OCI-LY1 (cell line): ENCODE results near the gene CRYAA.

Experiments
- H2AFZ ChIP-seq: fragments of 200-600 bp; sonication (generic), shearing (Covaris generic); 2 replicates; pipeline ENCODE4 v1.6.0; 2014; ENCODE audit warnings: antibody characterized with exemption, mild to moderate bottlenecking, low read length
- H3F3A ChIP-seq: fragments of 200-600 bp; sonication (generic), shearing (Covaris generic); 2 replicates; pipeline ENCODE4 v1.6.0; 2014; ENCODE audit warnings: mild to moderate bottlenecking, antibody characterized with exemption, low read length, moderate library complexity; ENCODE audit not compliant: insufficient read depth
- H3K27ac ChIP-seq: fragments of 200-600 bp; sonication (generic); 2 replicates; pipeline ENCODE4 v1.5.1; 2014; ENCODE audit warnings: low read length, mixed run types, mild to moderate bottlenecking, low read depth; ENCODE audit not compliant: poor library complexity, severe bottlenecking
- H3K27me3 ChIP-seq: fragments of 200-600 bp; sonication (generic); 2 replicates; pipeline ENCODE4 v1.6.0; 2014; ENCODE audit warnings: antibody characterized with exemption, mild to moderate bottlenecking, low read length, moderate library complexity; ENCODE audit not compliant: insufficient read depth
- H3K36me3 ChIP-seq: fragments of 200-600 bp; sonication (generic); 2 replicates; pipeline ENCODE4 v1.6.1; 2014; ENCODE audit warnings: mild to moderate bottlenecking, antibody characterized with exemption, low read length, moderate library complexity, mixed read lengths; ENCODE audit not compliant: insufficient read depth
- H3K4me1 ChIP-seq: fragments of 200-600 bp; sonication (generic); 2 replicates; pipeline ENCODE4 v1.5.1; 2014; ENCODE audit warnings: mild to moderate bottlenecking, low read length, moderate library complexity; ENCODE audit not compliant: insufficient read depth, severe bottlenecking
- H3K4me2 ChIP-seq: fragments of 200-600 bp; sonication (generic), shearing (Covaris generic); 2 replicates; pipeline ENCODE4 v1.6.1; 2014; ENCODE audit warnings: low read length
- H3K4me3 ChIP-seq: fragments of 200-600 bp; sonication (generic); 2 replicates; pipeline ENCODE4 v1.5.1; 2014; ENCODE audit warnings: low read length, low read depth, mild to moderate bottlenecking, mixed read lengths; ENCODE audit not compliant: poor library complexity, severe bottlenecking
- H3K79me2 ChIP-seq: fragments of 200-600 bp; shearing (Covaris generic); 2 replicates; pipeline ENCODE4 v1.6.1; 2016; ENCODE audit warnings: mixed run types, low read length, mixed read lengths; ENCODE audit not compliant: insufficient read depth
- H3K9ac ChIP-seq: fragments of 200-600 bp; sonication (generic), shearing (Covaris generic); 2 replicates; pipeline ENCODE4 v1.6.1; 2014; ENCODE audit warnings: mild to moderate bottlenecking, low read length, mixed read lengths
- H3K9me2 ChIP-seq: fragments of 200-600 bp; sonication (generic), shearing (Covaris generic); 2 replicates; pipeline ENCODE4 v1.6.1; 2014; ENCODE audit warnings: low read depth, mild to moderate bottlenecking, low read length, mixed read lengths
- H3K9me3 ChIP-seq: fragments of 200-600 bp; shearing (Covaris generic); 2 replicates; pipeline ENCODE4 v1.6.1; 2014; ENCODE audit warnings: low read length, mixed read lengths
- H4K20me1 ChIP-seq: fragments of 200-600 bp; sonication (generic), shearing (Covaris generic); 2 replicates; pipeline ENCODE4 v1.6.0; 2016; ENCODE audit warnings: mild to moderate bottlenecking, low read length; ENCODE audit not compliant: insufficient read depth
- CTCF ChIP-seq: fragments of 200-600 bp; sonication (generic), shearing (Covaris generic); IDR thresholded peaks from 2 replicates; pipeline ENCODE4 v1.5.1; 2017; ENCODE audit warnings: mild to moderate bottlenecking, antibody characterized with exemption, low read length, moderate library complexity, mixed read lengths
- EZH2 ChIP-seq: fragments of 200-600 bp; sonication (generic), shearing (Covaris generic); IDR thresholded peaks from 2 replicates; pipeline ENCODE4 v1.8.0; 2017; ENCODE audit warnings: borderline replicate concordance, mixed run types, mild to moderate bottlenecking, antibody characterized with exemption, low read length, moderate library complexity, mixed read lengths

CRYAA gene

DNA sequence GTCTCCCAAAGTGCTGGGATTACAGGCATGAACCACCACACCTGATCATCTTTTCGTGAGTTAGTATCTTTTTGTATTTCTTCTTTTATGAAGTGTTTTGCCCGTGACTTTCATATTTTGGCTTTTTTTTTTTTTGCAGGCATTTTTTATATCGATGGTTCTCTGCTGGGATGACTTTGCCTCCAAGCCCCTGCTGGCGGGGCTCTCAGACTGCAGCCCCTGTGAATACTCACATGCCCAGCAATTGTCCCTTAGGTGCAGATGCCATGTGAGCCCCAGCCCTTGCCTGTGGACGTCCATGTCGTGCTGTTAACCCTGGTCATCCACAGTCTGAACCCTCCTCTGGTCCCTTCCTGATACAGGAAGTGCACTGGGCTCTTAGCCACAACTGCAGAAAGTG lies 21.7 kb downstream of the CRYAA start:
- Histone ChIP-seq H3K36me3 (no peaks in the 10 kb centered on the region), H3F3A (no peaks in the 10 kb centered on the region), H3K79me2 (no peaks in the 10 kb centered on the region), H3K4me3 (no peak overlapping the region), H3K27me3 (0 out of 2 replicates have a peak, but pooled peaks cover 6% of the 10 kb centered on the region), H4K20me1 (no peaks in the 10 kb centered on the region), H3K4me2 (no peak overlapping the region), H2AFZ (no peak overlapping the region), H3K9ac (no peak overlapping the region), H3K4me1 (no peaks in the 10 kb centered on the region), H3K9me3 (no peaks in the 10 kb centered on the region), H3K9me2 (no peaks in the 10 kb centered on the region), H3K27ac (no peak overlapping the region)
- no peak for TF ChIP-seq CTCF
- TF ChIP-seq EZH2: no peak

DNA sequence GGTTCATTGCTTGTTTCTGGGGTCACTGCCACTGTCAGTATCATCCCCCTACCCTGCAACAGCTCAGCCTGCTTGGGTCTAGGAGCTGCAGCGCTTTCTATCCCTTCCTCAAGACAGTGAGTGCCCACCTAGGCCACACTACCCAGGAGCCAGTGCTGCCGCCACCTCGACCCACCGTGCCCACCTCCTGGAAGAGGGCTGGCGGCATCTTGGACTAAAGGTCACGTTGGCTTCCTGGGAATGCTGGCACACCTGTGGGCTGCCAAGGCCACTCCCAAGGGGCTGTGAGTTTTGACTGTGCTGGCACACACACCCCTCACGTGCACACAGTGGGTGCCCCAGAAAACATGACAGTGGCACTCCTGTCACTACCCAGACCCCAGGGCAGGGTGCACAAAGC lies 22.1 kb downstream of the CRYAA start:
- Histone ChIP-seq H3K27me3 (0 out of 2 replicates have a peak, but pooled peaks cover 6% of the 10 kb centered on the region), H3K4me2 (no peak overlapping the region), H3K9me2 (no peaks in the 10 kb centered on the region), H3K36me3 (no peaks in the 10 kb centered on the region), H3K9me3 (no peaks in the 10 kb centered on the region), H4K20me1 (no peaks in the 10 kb centered on the region), H2AFZ (no peak overlapping the region), H3K4me3 (no peak overlapping the region), H3K9ac (no peak overlapping the region), H3K79me2 (no peaks in the 10 kb centered on the region), H3K4me1 (no peaks in the 10 kb centered on the region), H3K27ac (no peak overlapping the region), H3F3A (no peaks in the 10 kb centered on the region)
- TF ChIP-seq CTCF (no peak), EZH2 (no peak)

- no peak overlapping the region for H3K27ac ChIP-seq
- H3K9me3 ChIP-seq: no peaks in the 10 kb centered on the region
- TF ChIP-seq CTCF: no peak
- no peak for TF ChIP-seq EZH2
- H2AFZ ChIP-seq: no peak overlapping the region
- no peaks in the 10 kb centered on the region for H3K79me2 ChIP-seq
- H3K9me2 ChIP-seq: no peaks in the 10 kb centered on the region
- no peaks in the 10 kb centered on the region for H3K36me3 ChIP-seq
- H3F3A ChIP-seq: no peaks in the 10 kb centered on the region
- H3K4me3 ChIP-seq: no peak overlapping the region
- no peak overlapping the region for H3K4me2 ChIP-seq
- H3K4me1 ChIP-seq: no peaks in the 10 kb centered on the region
- no peaks in the 10 kb centered on the region for H4K20me1 ChIP-seq
- H3K27me3 ChIP-seq: peaks cover 9% of the 10 kb centered on the region; the same call in 1 of the 2 replicates
- no peak overlapping the region for H3K9ac ChIP-seq
Observed at GRCh38 chr21:43191521-43191920, 22.7 kb downstream of the CRYAA start.
